Heart right ventricle (tissue), 16 donors: ENCODE data around the gene RBBP8NL. TPM values are rescaled to one million over a fixed set of nuclear protein-coding genes. Genes with fewer than 3 reads are reported as not detected.

Experiments
- ATAC-seq, 8 donors: fragments of 200-7000 bp; cut with Tn5 transposase; one replicate each; pipeline ENCODE4 v1.9.1; 2020; ENCODE audit warnings: mild to moderate bottlenecking in 8 of 8, moderate library complexity in 8 of 8, moderate number of reproducible peaks in 1 of 8
- DNase-seq, 2 donors: peaks; one replicate each; pipeline ENCODE4 v3.0.0-alpha.2; 2020
- H3K27ac ChIP-seq, 10 donors: fragments of 200-600 bp; sonication (generic) in 2 of 10; one replicate each; pipeline versions ENCODE4 v1.5.0 to v1.8.0; 2020 to 2022; ENCODE audit warnings: mild to moderate bottlenecking in 3 of 10
- H3K27me3 ChIP-seq, 7 donors: fragments of 200-600 bp; one replicate each; pipeline ENCODE4 v1.8.0; 2021 to 2022; ENCODE audit warnings: mild to moderate bottlenecking in 2 of 7
- H3K36me3 ChIP-seq, 9 donors: fragments of 200-600 bp; sonication (generic) in 1 of 9; one replicate each; pipeline versions ENCODE4 v1.5.0 to v1.8.0; 2020 to 2022; ENCODE audit warnings: mild to moderate bottlenecking in 2 of 9
- H3K4me1 ChIP-seq, 9 donors: fragments of 200-600 bp; sonication (generic) in 1 of 9; one replicate each; pipeline versions ENCODE4 v1.5.0 to v1.8.0; 2020 to 2022; ENCODE audit warnings: mild to moderate bottlenecking in 4 of 9
- H3K4me3 ChIP-seq, 10 donors: fragments of 200-600 bp; sonication (generic) in 2 of 10; one replicate each; pipeline versions ENCODE4 v1.5.0 to v1.8.0; 2020 to 2022; ENCODE audit warnings: mild to moderate bottlenecking in 7 of 10, moderate library complexity in 2 of 10
- H3K9me3 ChIP-seq, 11 donors: fragments of 200-600 bp in 10 of 11; sonication (generic) in 2 of 11; one replicate each; pipeline versions ENCODE4 v1.5.0 to v1.8.0; 2013 to 2022; ENCODE audit warnings: mild to moderate bottlenecking in 2 of 11, control low read depth in 1 of 11, moderate library complexity in 1 of 11
- CTCF ChIP-seq, 9 donors: fragments of 200-600 bp; sonication (generic) in 2 of 9; IDR thresholded peaks; one replicate each; pipeline versions ENCODE4 v1.5.0 to v1.8.0; 2021 to 2022; ENCODE audit warnings: antibody characterized with exemption in 9 of 9, mild to moderate bottlenecking in 5 of 9, moderate library complexity in 1 of 9
- WGBS, 2 donors: extraction: QIAGEN DNeasy Blood & Tissue Kit; methylation state at CpG; one replicate each; pipeline ENCODE4 v1.1.7; 2013; ENCODE audit warnings: inconsistent platforms in 1 of 2; 5-methylcytosine and 5-hydroxymethylcytosine counted together
- intact Hi-C, 10 donors: fragments of 100-400 bp; cut with DNase I; formaldehyde crosslinking; loops; one replicate each; pipeline versions ENCODE4 v1.11.1 to v1.14.2; 2022
- polyA plus RNA-seq, 2 donors: library from polyadenylated mRNA; stranded (reverse); fragments of 200-250 nt; gene quantifications; one replicate each; pipeline ENCODE4 v1.2.3, GENCODE V29; 2013
- total RNA-seq, 10 donors: library from RNA; stranded (reverse); fragmentation: NEBNext Ultra II Directional in 3 of 10; extraction: Animal tissue kit (Norgen Biotek cat#: 25700) in 3 of 10; gene quantifications; one replicate each; pipeline versions ENCODE4 v1.2.1 to v1.2.4, GENCODE V29; 2021 to 2023
- donor health status: Arrhythmogenic right ventricular cardiomyopathy.
- donor health status: ischemic (EF 13 %, LVEDD 7.1; RV severe dilation, severe dysfunction).
- donor health status: healthy with polysubstance abuse.
- donor health status: DM: no; HTN: yes; CAD: no.
- donor health status: DM: no; HTN: no; CAD: no.
- donor health status: ischemic (EF 25% LVEDD 6.9; RV normal size, moderate dysfunction).
- donor health status: ischemic (EF 25% LVEDD 5.7; RV mildly dilated, moderate dysfunction).
- donor health status: healthy.
- donor health status: DM: yes; HTN: yes; CAD: no.
- donor health status: Ischemic cardiomyopathy.
- donor health status: ischemic (EF 35%, LVEDD 5.7; RV mildly dilated, moderate dysfunction).
- donor health status: nonischemic (EF 11% LVEDD 7.7; RV severe dilation, severe dysfunction).
- donor health status: DM: yes; HTN: yes; CAD: no.
- donor health status: PGD.
- donor health status: ischemic (EF 29% LVEDD 5.4; RV normal size, mild dysfunction).
- donor health status: nonischemic (EF 23%, LVEDD 6.1; RV moderate dilation, normal function).

RBBP8NL gene
- total and polyA plus RNA-seq, 12 donors: not detected

- no peaks in the 10 kb centered on the region for H3K9me3 ChIP-seq
- H3K4me1 ChIP-seq: peaks cover 0 to 13% (median 3%) of the 10 kb centered on the region in 9 donors
- H3K36me3 ChIP-seq: no peaks in the 10 kb centered on the region
- H3K27ac ChIP-seq: no peak overlapping the region
- 84 to 88% methylated on average over 17 of the region's 17 CpGs for WGBS, 2 donors
- ATAC-seq (no peak), DNase-seq (no peak)
- intact Hi-C loops: no loop called here
- no peak overlapping the region for H3K4me3 ChIP-seq
- peaks cover 0 to 43% (median 21%) of the 10 kb centered on the region in 7 donors for H3K27me3 ChIP-seq
- no peak for TF ChIP-seq CTCF (IDR thresholded peaks at IDR 0.05)
Observed at GRCh38 chr20:62457098-62457497, 29.8 kb upstream of the RBBP8NL start.

- no peak for DNase-seq
- Histone ChIP-seq H3K27ac (no peak overlapping the region), H3K27me3 (peaks cover 0 to 44% (median 21%) of the 10 kb centered on the region in 7 donors), H3K9me3 (no peaks in the 10 kb centered on the region), H3K4me3 (no peak overlapping the region), H3K36me3 (no peaks in the 10 kb centered on the region), H3K4me1 (peaks cover 0 to 5% (median 2%) of the 10 kb centered on the region in 9 donors)
- no peak for ATAC-seq
- 77 to 79% methylated on average over 15 of the region's 15 CpGs for WGBS, 2 donors
- TF ChIP-seq CTCF (IDR thresholded peaks at IDR 0.05): no peak
- intact Hi-C loops: no loop called here
Observed at GRCh38 chr20:62455929-62456328, 28.6 kb upstream of the RBBP8NL start.

GRCh38 chr20:62454904-62455636 lies 27.7 kb upstream of the RBBP8NL start:
- 63 to 76% methylated on average over 30 of the region's 30 CpGs for WGBS, 2 donors
- Histone ChIP-seq H3K4me1 (peaks cover 0 to under 1% (median 0%) of the 10 kb centered on the region in 9 donors), H3K9me3 (no peaks in the 10 kb centered on the region), H3K4me3 (no peak overlapping the region), H3K27ac (no peak overlapping the region), H3K27me3 (peaks cover 0 to 51% (median 25%) of the 10 kb centered on the region in 7 donors), H3K36me3 (no peaks in the 10 kb centered on the region)
- DNase-seq: no peak
- no peak for TF ChIP-seq CTCF (IDR thresholded peaks at IDR 0.05)
- no peak for ATAC-seq
- intact Hi-C loops: no loop called here

- 82 to 85% methylated on average over 17 of the region's 17 CpGs for WGBS, 2 donors
- ATAC-seq (no peak), DNase-seq (no peak)
- H3K27ac ChIP-seq: no peak overlapping the region
- H3K4me1 ChIP-seq: peaks cover 0 to 3% (median 0%) of the 10 kb centered on the region in 9 donors
- H3K27me3 ChIP-seq: peaks cover 0 to 54% (median 29%) of the 10 kb centered on the region in 7 donors
- no peaks in the 10 kb centered on the region for H3K36me3 ChIP-seq
- intact Hi-C loops: no loop called here
- TF ChIP-seq CTCF (IDR thresholded peaks at IDR 0.05): no peak
- H3K9me3 ChIP-seq: no peaks in the 10 kb centered on the region
- no peak overlapping the region for H3K4me3 ChIP-seq
Observed at GRCh38 chr20:62453186-62453808, 26.0 kb upstream of the RBBP8NL start.
